ENCODE results near the gene SOAT1. TPM values are rescaled to one million over a fixed set of nuclear protein-coding genes. Genes with fewer than 3 reads are reported as not detected.

SOAT1 gene
- total and polyA plus RNA-seq, 2 of the 8 experiments (the other 6 are each of a cell fraction or from before 2014, with no cell fraction given), result 2.7 to 4.7 TPM

DNA sequence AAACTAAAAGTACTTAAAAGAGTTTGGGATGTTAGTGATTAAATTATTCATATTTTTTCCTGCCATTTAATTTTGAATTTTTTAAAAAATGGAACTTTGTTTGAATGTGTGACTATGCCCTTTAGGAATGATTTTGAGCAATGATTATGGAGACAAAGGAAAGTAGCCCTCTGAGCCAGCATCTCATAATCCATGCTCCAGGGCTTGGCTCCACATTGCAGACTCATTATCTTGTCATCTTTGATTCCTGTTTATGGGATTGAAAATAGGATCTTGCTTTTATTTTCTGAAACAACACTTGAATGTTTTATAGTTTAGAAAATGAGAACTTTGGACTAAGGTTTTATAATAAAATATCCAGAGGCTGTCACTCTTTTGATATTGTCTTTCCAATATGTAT lies 86.7 kb downstream of the SOAT1 start:
- H3K27me3 ChIP-seq (replicated peaks in 1 of 4; ENCODE audit: control insufficient read depth in 3 of 4, extremely low read depth in 1 of 4, insufficient read depth in 3 of 4, low read length in 3 of 4), result no peaks in the 10 kb centered on the region
- H2AFZ ChIP-seq (ENCODE audit: low read length), result no peak overlapping the region
- no peak overlapping the region for H2BK15ac ChIP-seq (ENCODE audit: low read length)
- H3K27ac ChIP-seq (ENCODE audit: low read depth, low read length), result no peak overlapping the region
- no peak for TF ChIP-seq TBP (IDR thresholded peaks at IDR 0.05; ENCODE audit: low read depth, low read length)
- TF ChIP-seq TAF1 (IDR thresholded peaks at IDR 0.05; ENCODE audit: low read depth, low read length), result no peak
- TF ChIP-seq NANOG (IDR thresholded peaks at IDR 0.05; ENCODE audit: insufficient read depth, low read depth, low read length, poor library complexity, severe bottlenecking), result no peak
- no peak for TF ChIP-seq BCL11A (IDR thresholded peaks at IDR 0.05; ENCODE audit: low read depth in 2 of 2, low read length in 2 of 2)
- TF ChIP-seq KDM4A (IDR thresholded peaks at IDR 0.05; ENCODE audit: low read depth, low read length, severe bottlenecking), result no peak
- no peak for TF ChIP-seq RXRA (IDR thresholded peaks at IDR 0.05; ENCODE audit: insufficient read depth, low read depth, low read length)
- no peak for TF ChIP-seq POU5F1 (IDR thresholded peaks at IDR 0.05; ENCODE audit: low read depth, low read length)
- no peak overlapping the region for H4K91ac ChIP-seq (replicated peaks; ENCODE audit: insufficient read length, low read length)
- H4K5ac ChIP-seq (ENCODE audit: insufficient read length, low read depth, low read length), result no peak overlapping the region
- H3K79me2 ChIP-seq (ENCODE audit: control insufficient read depth in 1 of 2, insufficient read depth in 2 of 2, low read length in 2 of 2), result no peaks in the 10 kb centered on the region
- no peak overlapping the region for H2BK20ac ChIP-seq (ENCODE audit: low read length)
- no peaks in the 10 kb centered on the region for H3K4me1 ChIP-seq (replicated peaks in 1 of 4; ENCODE audit: control insufficient read depth in 3 of 4, insufficient read depth in 4 of 4, low read length in 3 of 4)
- H2BK12ac ChIP-seq (ENCODE audit: low read depth, low read length), result no peak overlapping the region
- no peak overlapping the region for H3K23ac ChIP-seq (ENCODE audit: insufficient read length)
- no peaks in the 10 kb centered on the region for H3K79me1 ChIP-seq (ENCODE audit: low read depth, low read length)
- DNase-seq (ENCODE audit: low read depth in 1 of 2, low spot score in 2 of 2), result no peak
- no peaks in the 10 kb centered on the region for H3K36me3 ChIP-seq (ENCODE audit: control insufficient read depth in 2 of 4, insufficient read depth in 4 of 4, low read length in 3 of 4)
- H2BK5ac ChIP-seq (ENCODE audit: low read depth, low read length), result no peak overlapping the region
- H3K23me2 ChIP-seq (ENCODE audit: low read depth, low read length), result no peaks in the 10 kb centered on the region
- H2BK120ac ChIP-seq (replicated peaks; ENCODE audit: low read depth, low read length), result no peak overlapping the region
- no peak overlapping the region for H3K18ac ChIP-seq (ENCODE audit: extremely low read depth, low read length)
- ChIA-PET POLR2A (ENCODE audit: partially characterized antibody) (interaction anchor here (0.9 kb wide), 1 partner anchor 15 kb away, joined by 3 read pairs; the partner anchor contains the start of gene AXDND1), CTCF (ENCODE audit: partially characterized antibody) (no interaction called here)
- H4K20me1 ChIP-seq (replicated peaks in 1 of 2; ENCODE audit: control insufficient read depth in 1 of 2, insufficient read depth in 2 of 2, low read length in 2 of 2), result no peaks in the 10 kb centered on the region
- FAIRE-seq, result no peak
- no peak overlapping the region for H3K4me3 ChIP-seq (ENCODE audit: extremely low read depth in 1 of 4, insufficient read depth in 2 of 4, low read depth in 3 of 4, low read length in 4 of 4)
- no peak overlapping the region for H2AK5ac ChIP-seq (ENCODE audit: low read depth, low read length)
- no peak overlapping the region for H3K56ac ChIP-seq (replicated peaks; ENCODE audit: insufficient read length, low read depth, low read length)
- H3K9ac ChIP-seq (replicated peaks in 1 of 4; ENCODE audit: extremely low read depth in 1 of 4, low read depth in 3 of 4, low read length in 3 of 4), result no peak overlapping the region
- H3K4ac ChIP-seq (replicated peaks; ENCODE audit: insufficient read length, low read depth, low read length), result no peak overlapping the region
- H3K9me3 ChIP-seq (ENCODE audit: insufficient read depth in 2 of 2, low read depth in 1 of 2, low read length in 1 of 2), result no peaks in the 10 kb centered on the region
- no peak overlapping the region for H3K14ac ChIP-seq (ENCODE audit: insufficient read length)
- H3K4me2 ChIP-seq (ENCODE audit: insufficient read depth in 1 of 2, low read depth in 2 of 2, low read length in 2 of 2), result no peak overlapping the region
- H4K8ac ChIP-seq (ENCODE audit: extremely low read depth, insufficient read depth, low read length), result no peak overlapping the region
